Upper lobe of right lung (tissue), 1 donor: ENCODE data around the gene WT1. TPM values are rescaled to one million over a fixed set of nuclear protein-coding genes. Genes with fewer than 3 reads are reported as not detected.

Source experiments
- ATAC-seq: fragments of 200-7000 bp; cut with Tn5 transposase; one replicate; pipeline ENCODE4 v1.9.1; 2020; ENCODE audit warnings: mild to moderate bottlenecking, moderate library complexity
- DNase-seq: peaks from one replicate; pipeline ENCODE4 v3.0.0-alpha.2; 2020
- H3K27ac ChIP-seq: fragments of 200-600 bp; one replicate; pipeline ENCODE4 v1.8.0; 2022
- H3K27me3 ChIP-seq: fragments of 200-600 bp; one replicate; pipeline ENCODE4 v1.8.0; 2022; ENCODE audit warnings: mild to moderate bottlenecking
- H3K36me3 ChIP-seq: fragments of 200-600 bp; one replicate; pipeline ENCODE4 v1.8.0; 2022
- H3K4me1 ChIP-seq: fragments of 200-600 bp; one replicate; pipeline ENCODE4 v1.8.0; 2022
- H3K4me3 ChIP-seq: fragments of 200-600 bp; one replicate; pipeline ENCODE4 v1.8.0; 2022; ENCODE audit warnings: mild to moderate bottlenecking
- H3K9me3 ChIP-seq: fragments of 200-600 bp; one replicate; pipeline ENCODE4 v1.8.0; 2022
- CTCF ChIP-seq: fragments of 200-600 bp; IDR thresholded peaks from one replicate; pipeline ENCODE4 v1.8.0; 2022; ENCODE audit warnings: antibody characterized with exemption
- intact Hi-C: fragments of 100-400 bp; cut with DNase I; formaldehyde crosslinking; loops from one replicate; pipeline ENCODE4 v1.11.0; 2022
- total RNA-seq: library from RNA; stranded (reverse); fragmentation: NEBNext Ultra II Directional; extraction: Animal tissue kit (Norgen Biotek cat#: 25700); gene quantifications from one replicate; pipeline ENCODE4 v1.2.1, GENCODE V29; 2021
- donor health status: DM: no; HTN: yes; CAD: no; lungs with severe emphysema.

Gene WT1
- total RNA-seq, 1 donor from 2014 or later = 1.5 TPM

- Histone ChIP-seq H3K27me3 (no peaks in the 10 kb centered on the region), H3K4me1 (no peaks in the 10 kb centered on the region), H3K36me3 (no peaks in the 10 kb centered on the region), H3K9me3 (no peaks in the 10 kb centered on the region), H3K27ac (no peak overlapping the region), H3K4me3 (no peak overlapping the region)
- TF ChIP-seq CTCF = no peak
- intact Hi-C loops = no loop called here
- DNase-seq (no peak), ATAC-seq (no peak)
Observed at GRCh38 chr11:32405592-32405991, 29.7 kb downstream of the WT1 start.

GRCh38 chr11:32402836-32403235 is 32.5 kb downstream of the WT1 start:
- H3K4me3 ChIP-seq = no peak overlapping the region
- no peaks in the 10 kb centered on the region for H3K9me3 ChIP-seq
- intact Hi-C loops = no loop called here
- DNase-seq (no peak), ATAC-seq (no peak)
- no peak for TF ChIP-seq CTCF
- H3K27me3 ChIP-seq = no peaks in the 10 kb centered on the region
- no peak overlapping the region for H3K27ac ChIP-seq
- H3K4me1 ChIP-seq = no peaks in the 10 kb centered on the region
- H3K36me3 ChIP-seq = no peaks in the 10 kb centered on the region

GRCh38 chr11:32400670-32401369 is 34.5 kb downstream of the WT1 start:
- Histone ChIP-seq H3K4me3 (no peak overlapping the region), H3K27me3 (no peaks in the 10 kb centered on the region), H3K4me1 (no peaks in the 10 kb centered on the region), H3K9me3 (no peaks in the 10 kb centered on the region), H3K36me3 (no peaks in the 10 kb centered on the region), H3K27ac (no peak overlapping the region)
- intact Hi-C loops = no loop called here
- DNase-seq (no peak), ATAC-seq (no peak)
- no peak for TF ChIP-seq CTCF

GRCh38 chr11:32400196-32400595 is 35.1 kb downstream of the WT1 start:
- Histone ChIP-seq H3K27me3 (no peaks in the 10 kb centered on the region), H3K4me1 (no peaks in the 10 kb centered on the region), H3K36me3 (no peaks in the 10 kb centered on the region), H3K4me3 (no peak overlapping the region), H3K9me3 (no peaks in the 10 kb centered on the region), H3K27ac (no peak overlapping the region)
- ATAC-seq = no peak
- no peak for DNase-seq
- no peak for TF ChIP-seq CTCF
- intact Hi-C loops = no loop called here

GRCh38 chr11:32396991-32397390 is 38.3 kb downstream of the WT1 start:
- Histone ChIP-seq H3K36me3 (no peaks in the 10 kb centered on the region), H3K4me3 (no peak overlapping the region), H3K27me3 (no peaks in the 10 kb centered on the region), H3K27ac (no peak overlapping the region), H3K9me3 (no peaks in the 10 kb centered on the region), H3K4me1 (no peaks in the 10 kb centered on the region)
- ATAC-seq (no peak), DNase-seq (no peak)
- TF ChIP-seq CTCF = no peak
- intact Hi-C loops = no loop called here

GRCh38 chr11:32396331-32396730 is 39.0 kb downstream of the WT1 start:
- Histone ChIP-seq H3K4me3 (no peak overlapping the region), H3K27me3 (no peaks in the 10 kb centered on the region), H3K4me1 (no peaks in the 10 kb centered on the region), H3K27ac (no peak overlapping the region), H3K9me3 (no peaks in the 10 kb centered on the region), H3K36me3 (no peaks in the 10 kb centered on the region)
- intact Hi-C loops = no loop called here
- no peak for DNase-seq
- no peak for ATAC-seq
- no peak for TF ChIP-seq CTCF
